SHP77 treated with DMSO at 0.1 percent for 48 hours (cell line): Measurements from ENCODE around the gene PKIG.

ENCODE experiments used
- DNase-seq: peaks from one replicate; lab custom pipeline; 2025; lab: John Stamatoyannopoulos, UW

PKIG gene

GRCh38 chr20:44664131-44664530 is 81.8 kb downstream of the PKIG start:
- DNase-seq: no peak

DNA sequence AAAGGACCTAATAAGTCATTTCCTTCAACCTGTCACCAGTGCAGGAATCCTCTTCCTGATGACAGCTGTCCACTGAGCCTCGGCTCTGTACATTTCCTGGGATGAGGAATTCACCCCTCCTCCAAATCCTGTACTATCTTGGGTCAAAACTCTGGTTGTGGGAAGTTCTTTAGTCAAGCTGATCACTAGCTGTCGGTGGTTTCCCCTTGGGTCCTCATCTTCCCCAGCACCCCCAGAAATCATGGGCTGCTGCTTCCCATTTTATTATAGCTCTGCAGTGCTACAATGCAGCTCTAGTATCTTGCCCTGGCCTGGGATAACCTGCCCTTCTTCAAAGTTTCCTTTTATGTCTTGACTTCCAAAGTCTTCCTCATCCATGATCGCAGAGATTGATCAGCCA is 83.7 kb downstream of the PKIG start:
- DNase-seq: no peak
